Activated T-cell treated with anti-CD3 and anti-CD28 coated beads, Interleukin-2, amount 50 U/mL, for 24 hours (primary cell): Measurements from ENCODE around the gene MMUT.

Experiments
- DNase-seq: peaks from one replicate; pipeline ENCODE4 v3.0.0-alpha.2; 2020
- H3K27ac Mint-ChIP-seq: 2 replicates; pipeline ENCODE4 v1.8.0; 2020; ENCODE audit warnings: mild to moderate bottlenecking, mixed read lengths
- H3K27me3 Mint-ChIP-seq: 2 replicates; pipeline ENCODE4 v1.8.0; 2020; ENCODE audit warnings: mixed read lengths
- H3K36me3 Mint-ChIP-seq: 2 replicates; pipeline ENCODE4 v1.8.0; 2020; ENCODE audit warnings: low read depth, mixed read lengths
- H3K4me1 Mint-ChIP-seq: 2 replicates; pipeline ENCODE4 v1.8.0; 2020; ENCODE audit warnings: low read depth, mixed read lengths
- H3K4me3 Mint-ChIP-seq: 2 replicates; pipeline ENCODE4 v1.8.0; 2020; ENCODE audit warnings: mild to moderate bottlenecking, moderate library complexity, mixed read lengths
- H3K9me3 Mint-ChIP-seq: 2 replicates; pipeline ENCODE4 v1.8.0; 2020; ENCODE audit warnings: mixed read lengths

The MMUT gene

DNA sequence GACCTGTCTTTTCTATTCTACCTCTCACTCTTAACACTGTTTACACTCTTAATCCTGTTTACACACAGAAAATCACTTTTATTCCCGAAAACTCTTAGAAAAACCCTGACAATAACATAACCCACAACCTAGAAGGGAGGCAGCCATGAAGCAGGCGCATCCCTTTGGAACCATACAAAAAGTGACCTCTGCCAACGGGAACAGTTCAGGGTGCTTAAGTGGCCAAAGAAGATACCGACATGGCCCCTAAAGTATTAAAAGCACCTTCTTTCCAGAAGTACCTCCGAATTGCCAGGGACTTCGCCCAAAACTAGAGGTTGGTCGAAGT lies 490 bp downstream of the MMUT start:
- H3K4me3 Mint-ChIP-seq = peak overlapping the region; percentile 95
- no peaks in the 10 kb centered on the region for H3K27me3 Mint-ChIP-seq
- DNase-seq = no peak
- no peaks in the 10 kb centered on the region for H3K9me3 Mint-ChIP-seq
- H3K4me1 Mint-ChIP-seq = peaks cover 46% of the 10 kb centered on the region
- H3K36me3 Mint-ChIP-seq = peaks cover 48% of the 10 kb centered on the region
- H3K27ac Mint-ChIP-seq = peak overlapping the region; percentile 95

GRCh38 chr6:49462071-49462470 lies 982 bp downstream of the MMUT start:
- DNase-seq = no peak
- Mint-ChIP-seq H3K9me3 (no peaks in the 10 kb centered on the region), H3K4me1 (peaks cover 46% of the 10 kb centered on the region), H3K36me3 (peaks cover 51% of the 10 kb centered on the region), H3K4me3 (peak overlapping the region; percentile 95), H3K27ac (peak overlapping the region; percentile 95), H3K27me3 (no peaks in the 10 kb centered on the region)

DNA sequence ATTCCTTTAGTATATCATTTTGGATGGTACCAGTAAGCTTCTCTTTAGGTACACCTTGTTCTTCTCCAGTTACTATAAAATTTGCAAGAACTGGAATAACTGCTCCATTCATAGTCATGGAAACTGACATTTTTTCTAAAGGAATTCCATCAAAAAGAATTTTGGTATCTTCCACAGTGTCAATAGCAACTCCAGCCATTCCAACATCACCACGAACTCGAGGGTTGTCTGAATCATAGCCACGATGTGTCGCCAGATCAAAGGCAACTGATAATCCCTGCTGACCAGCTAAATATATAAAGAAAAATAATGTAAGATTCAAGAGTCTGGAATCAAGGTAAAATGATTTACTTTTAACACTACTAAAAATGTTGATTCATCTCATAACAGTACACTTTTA lies 5.3 kb downstream of the MMUT start:
- Mint-ChIP-seq H3K36me3 (peaks cover 50% of the 10 kb centered on the region), H3K4me3 (no peak overlapping the region), H3K27me3 (no peaks in the 10 kb centered on the region)

DNA sequence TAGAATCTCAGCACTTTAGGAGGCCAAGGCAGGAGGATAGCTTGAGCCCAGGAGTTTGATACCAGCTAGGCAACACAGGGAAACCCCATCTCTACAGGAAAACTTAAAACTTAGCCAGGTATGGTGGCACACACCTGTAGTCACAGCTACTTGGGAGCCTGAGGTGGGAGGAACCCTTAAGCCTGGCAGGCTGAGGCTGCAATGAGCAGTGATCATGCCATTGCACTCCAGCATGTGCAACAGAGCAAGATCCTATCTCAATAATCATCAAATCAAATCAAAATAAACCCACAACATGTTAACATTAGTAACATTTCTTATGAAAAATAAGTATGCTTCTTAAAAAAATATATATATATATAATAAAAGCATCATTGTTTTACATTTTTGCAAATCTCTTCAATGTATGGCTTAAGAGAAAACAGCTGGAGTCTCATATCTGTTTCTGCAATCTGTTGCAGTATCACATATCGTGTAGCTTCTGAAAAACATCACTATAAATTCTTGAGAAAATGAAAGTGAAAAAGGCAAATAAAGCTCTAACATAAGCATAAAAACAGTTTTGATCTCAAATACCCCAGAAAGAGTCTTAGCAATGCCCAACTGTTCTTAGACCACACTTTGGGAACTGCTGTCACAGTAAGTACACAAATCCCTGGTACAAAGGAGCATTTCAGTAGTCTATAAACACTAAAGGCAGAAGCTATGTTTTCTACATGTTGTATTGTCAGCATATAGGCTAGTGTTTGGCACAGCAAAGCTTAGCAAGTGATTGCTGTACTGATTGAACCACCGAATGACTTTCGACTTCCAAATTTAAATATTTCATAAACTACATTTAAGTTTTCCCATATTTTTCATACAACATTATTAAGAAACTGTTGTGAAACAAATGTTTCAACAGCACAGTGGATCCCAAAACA lies 8.0 kb downstream of the MMUT start:
- no peak for DNase-seq
- Mint-ChIP-seq H3K9me3 (no peaks in the 10 kb centered on the region), H3K4me1 (peaks cover 12% of the 10 kb centered on the region), H3K27me3 (no peaks in the 10 kb centered on the region), H3K4me3 (no peak overlapping the region), H3K36me3 (peaks cover 62% of the 10 kb centered on the region), H3K27ac (peak overlapping the region; percentile 14)

More for the DNA sequence above, 5.3 kb downstream of the MMUT start:
- Mint-ChIP-seq H3K27ac (no peak overlapping the region), H3K4me1 (peaks cover 29% of the 10 kb centered on the region), H3K9me3 (no peaks in the 10 kb centered on the region)
- DNase-seq = no peak

DNA sequence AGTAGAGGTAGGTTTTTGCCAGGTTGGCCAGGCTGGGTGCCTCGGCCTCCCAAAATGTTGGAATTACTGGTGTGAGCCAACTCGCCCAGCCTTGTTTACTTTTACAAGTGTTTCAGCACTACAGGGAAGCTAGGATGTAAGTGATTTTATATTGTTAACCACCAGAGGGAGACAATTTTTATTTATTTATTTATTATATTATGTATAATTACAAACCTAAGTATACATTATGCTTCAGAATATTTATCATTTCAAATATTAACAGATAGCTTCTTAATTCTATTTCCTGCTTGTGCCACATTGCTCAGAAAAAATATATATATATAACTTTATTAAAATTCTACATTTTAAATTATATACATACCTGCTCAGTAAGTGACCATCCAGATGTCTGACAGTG lies 9.8 kb downstream of the MMUT start:
- Mint-ChIP-seq H3K4me1 (peaks cover 5% of the 10 kb centered on the region), H3K36me3 (peaks cover 61% of the 10 kb centered on the region), H3K27me3 (no peaks in the 10 kb centered on the region)

GRCh38 chr6:49430866-49431265 lies 32.2 kb downstream of the MMUT start:
- no peaks in the 10 kb centered on the region for H3K4me1 Mint-ChIP-seq
- H3K27me3 Mint-ChIP-seq = no peaks in the 10 kb centered on the region
- no peak for DNase-seq
- no peak overlapping the region for H3K4me3 Mint-ChIP-seq
- peaks cover 65% of the 10 kb centered on the region for H3K36me3 Mint-ChIP-seq
- no peak overlapping the region for H3K27ac Mint-ChIP-seq
- no peaks in the 10 kb centered on the region for H3K9me3 Mint-ChIP-seq

More for the DNA sequence above, 9.8 kb downstream of the MMUT start:
- no peak overlapping the region for H3K4me3 Mint-ChIP-seq
- no peak for DNase-seq
- H3K9me3 Mint-ChIP-seq = no peaks in the 10 kb centered on the region
- no peak overlapping the region for H3K27ac Mint-ChIP-seq

DNA sequence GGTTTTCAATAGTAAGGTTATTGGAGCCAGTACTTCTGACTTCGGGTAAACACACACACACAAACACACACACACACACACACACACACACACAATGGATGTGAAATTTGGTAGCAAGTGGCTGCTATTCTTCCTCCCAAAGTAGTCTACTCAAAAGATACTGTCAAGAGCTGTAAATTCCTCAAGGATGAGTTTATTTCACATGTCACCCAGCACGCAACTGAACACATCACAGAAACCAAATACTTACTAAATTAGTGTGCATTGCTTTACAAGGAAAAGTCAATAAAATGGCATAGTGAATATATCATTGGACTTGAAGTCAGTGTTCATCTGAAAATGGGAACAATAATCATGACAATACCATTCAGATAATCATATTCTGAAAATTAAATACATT lies 32.9 kb downstream of the MMUT start:
- peaks cover 58% of the 10 kb centered on the region for H3K36me3 Mint-ChIP-seq
- H3K4me3 Mint-ChIP-seq = no peak overlapping the region
- no peaks in the 10 kb centered on the region for H3K27me3 Mint-ChIP-seq
- DNase-seq = no peak
- H3K4me1 Mint-ChIP-seq = no peaks in the 10 kb centered on the region
- no peaks in the 10 kb centered on the region for H3K9me3 Mint-ChIP-seq
- H3K27ac Mint-ChIP-seq = no peak overlapping the region

- no peak for DNase-seq
- Mint-ChIP-seq H3K4me1 (no peaks in the 10 kb centered on the region), H3K4me3 (no peak overlapping the region), H3K36me3 (peaks cover 5% of the 10 kb centered on the region), H3K9me3 (no peaks in the 10 kb centered on the region), H3K27me3 (no peaks in the 10 kb centered on the region), H3K27ac (no peak overlapping the region)
Observed at GRCh38 chr6:49423817-49424216, 39.2 kb downstream of the MMUT start.

- DNase-seq = no peak
- no peaks in the 10 kb centered on the region for H3K36me3 Mint-ChIP-seq
- H3K27ac Mint-ChIP-seq = no peak overlapping the region
Observed at GRCh38 chr6:49416195-49416594, 46.9 kb downstream of the MMUT start.

GRCh38 chr6:49415358-49415757 lies 47.7 kb downstream of the MMUT start:
- no peak for DNase-seq
- no peak overlapping the region for H3K4me3 Mint-ChIP-seq
- no peaks in the 10 kb centered on the region for H3K9me3 Mint-ChIP-seq
- H3K4me1 Mint-ChIP-seq = no peaks in the 10 kb centered on the region
- peaks cover 3% of the 10 kb centered on the region for H3K27me3 Mint-ChIP-seq
- no peak overlapping the region for H3K27ac Mint-ChIP-seq
- no peaks in the 10 kb centered on the region for H3K36me3 Mint-ChIP-seq

More at GRCh38 chr6:49416195-49416594, 46.9 kb downstream of the MMUT start:
- H3K4me1 Mint-ChIP-seq = no peaks in the 10 kb centered on the region
- peaks cover 3% of the 10 kb centered on the region for H3K27me3 Mint-ChIP-seq
- H3K9me3 Mint-ChIP-seq = no peaks in the 10 kb centered on the region
- no peak overlapping the region for H3K4me3 Mint-ChIP-seq

GRCh38 chr6:49410564-49410963 lies 52.5 kb downstream of the MMUT start:
- H3K27me3 Mint-ChIP-seq = peaks cover 5% of the 10 kb centered on the region
- no peaks in the 10 kb centered on the region for H3K9me3 Mint-ChIP-seq
- DNase-seq = no peak
- H3K4me1 Mint-ChIP-seq = no peaks in the 10 kb centered on the region
- no peak overlapping the region for H3K27ac Mint-ChIP-seq
- H3K36me3 Mint-ChIP-seq = no peaks in the 10 kb centered on the region
- no peak overlapping the region for H3K4me3 Mint-ChIP-seq

- Mint-ChIP-seq H3K4me3 (no peak overlapping the region), H3K9me3 (no peaks in the 10 kb centered on the region), H3K4me1 (no peaks in the 10 kb centered on the region), H3K36me3 (no peaks in the 10 kb centered on the region), H3K27ac (no peak overlapping the region), H3K27me3 (peaks cover 5% of the 10 kb centered on the region)
- DNase-seq = peak; percentile 53
Observed at GRCh38 chr6:49409951-49410542, 53.0 kb downstream of the MMUT start.

GRCh38 chr6:49406250-49406970 lies 56.6 kb downstream of the MMUT start:
- no peaks in the 10 kb centered on the region for H3K4me1 Mint-ChIP-seq

DNA sequence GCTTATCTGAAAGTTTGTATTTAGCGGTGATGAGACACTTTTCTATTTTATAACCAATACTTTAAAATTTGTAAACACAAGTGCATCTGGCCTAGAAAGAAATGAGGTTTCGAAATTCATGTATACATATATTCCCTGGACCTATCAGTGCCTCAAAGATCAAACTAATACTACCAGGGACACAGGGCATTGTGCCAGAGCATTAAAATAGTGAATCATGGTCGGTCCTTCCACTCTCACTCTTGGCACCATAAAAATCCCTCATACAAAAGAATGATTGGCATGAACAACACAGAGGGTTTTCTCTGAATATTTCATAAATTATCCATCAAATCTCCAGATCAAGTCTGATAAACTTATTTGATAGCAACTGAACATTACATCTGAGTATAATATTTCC lies 62.0 kb downstream of the MMUT start:
- H3K4me3 Mint-ChIP-seq = no peak overlapping the region
- H3K36me3 Mint-ChIP-seq = no peaks in the 10 kb centered on the region
- H3K9me3 Mint-ChIP-seq = no peaks in the 10 kb centered on the region
- H3K4me1 Mint-ChIP-seq = no peaks in the 10 kb centered on the region
- peaks cover 25% of the 10 kb centered on the region for H3K27me3 Mint-ChIP-seq
- no peak overlapping the region for H3K27ac Mint-ChIP-seq
- no peak for DNase-seq

More at GRCh38 chr6:49406250-49406970, 56.6 kb downstream of the MMUT start:
- Mint-ChIP-seq H3K27ac (no peak overlapping the region), H3K4me3 (no peak overlapping the region), H3K9me3 (no peaks in the 10 kb centered on the region), H3K27me3 (peaks cover 17% of the 10 kb centered on the region), H3K36me3 (no peaks in the 10 kb centered on the region)
- DNase-seq = no peak
